GM19043 (cell line): Measurements from ENCODE around the gene JMJD8.
A peak's percentile ranks its signal among the peaks of the same experiment; 100 is the strongest.

Experiments used
- ATAC-seq: cut with Tn5 transposase; IDR thresholded peaks from one replicate; pipeline ENCODE4 v1.9.1; 2021; ENCODE audit warnings: low read depth; ENCODE audit not compliant: unreplicated experiment

The JMJD8 gene

DNA sequence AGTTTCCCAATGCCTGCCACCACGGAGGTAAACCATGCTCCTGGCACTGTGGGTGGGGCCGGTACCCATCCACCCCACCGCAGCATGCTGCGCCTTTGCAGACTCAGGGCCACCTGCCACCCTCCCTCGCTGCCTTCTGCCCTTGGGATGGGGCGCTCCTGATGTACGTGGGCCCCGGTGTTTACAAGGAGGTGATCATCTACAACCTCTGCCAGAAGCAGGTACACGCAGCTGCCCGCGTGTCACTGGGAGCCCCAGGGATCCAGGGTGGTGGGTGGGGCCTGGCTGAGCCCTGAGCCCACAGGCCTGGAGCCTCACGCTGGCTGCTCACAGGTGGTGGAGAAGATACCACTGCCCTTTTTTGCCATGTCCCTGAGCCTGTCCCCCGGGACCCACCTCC, 17.6 kb downstream of the JMJD8 start:
- ATAC-seq: no peak

DNA sequence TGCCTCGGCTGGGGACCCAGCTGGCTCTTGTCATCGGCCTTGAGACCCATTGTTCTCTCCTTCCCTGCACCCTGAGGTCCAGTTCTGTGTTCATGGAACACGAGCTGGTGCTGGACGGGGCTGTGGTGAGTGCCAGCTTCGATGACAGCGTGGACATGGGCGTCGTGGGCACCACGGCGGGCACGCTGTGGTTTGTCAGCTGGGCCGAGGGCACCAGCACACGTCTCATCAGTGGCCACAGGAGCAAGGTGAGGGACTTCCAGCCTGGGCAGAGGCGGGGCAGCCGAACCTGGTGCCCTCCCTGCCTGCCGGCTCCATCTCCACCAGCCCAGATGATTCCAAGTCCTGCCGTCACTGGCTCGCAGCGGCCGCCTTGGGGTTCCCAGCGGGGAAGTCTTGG, 21.5 kb downstream of the JMJD8 start:
- ATAC-seq: no peak

DNA sequence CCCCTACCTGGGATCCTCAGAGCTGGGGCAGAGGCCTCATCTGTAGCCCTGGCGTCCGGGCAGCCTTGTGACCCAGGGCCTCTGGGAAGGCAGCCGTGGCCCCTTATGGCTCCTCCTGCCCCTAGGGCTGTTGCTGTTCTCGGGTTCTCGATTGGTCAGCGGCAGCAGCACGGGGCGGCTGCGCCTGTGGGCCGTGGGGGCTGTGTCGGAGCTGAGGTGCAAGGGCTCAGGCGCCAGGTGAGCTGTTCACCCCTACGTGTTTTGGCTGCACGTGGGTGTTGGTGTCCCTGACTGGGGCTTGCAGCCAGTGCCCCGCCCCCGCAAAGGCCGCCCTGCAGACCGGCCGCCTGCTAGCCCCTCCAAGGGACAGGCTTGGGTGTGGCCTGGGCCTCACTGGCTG, 22.0 kb downstream of the JMJD8 start:
- no peak for ATAC-seq

DNA sequence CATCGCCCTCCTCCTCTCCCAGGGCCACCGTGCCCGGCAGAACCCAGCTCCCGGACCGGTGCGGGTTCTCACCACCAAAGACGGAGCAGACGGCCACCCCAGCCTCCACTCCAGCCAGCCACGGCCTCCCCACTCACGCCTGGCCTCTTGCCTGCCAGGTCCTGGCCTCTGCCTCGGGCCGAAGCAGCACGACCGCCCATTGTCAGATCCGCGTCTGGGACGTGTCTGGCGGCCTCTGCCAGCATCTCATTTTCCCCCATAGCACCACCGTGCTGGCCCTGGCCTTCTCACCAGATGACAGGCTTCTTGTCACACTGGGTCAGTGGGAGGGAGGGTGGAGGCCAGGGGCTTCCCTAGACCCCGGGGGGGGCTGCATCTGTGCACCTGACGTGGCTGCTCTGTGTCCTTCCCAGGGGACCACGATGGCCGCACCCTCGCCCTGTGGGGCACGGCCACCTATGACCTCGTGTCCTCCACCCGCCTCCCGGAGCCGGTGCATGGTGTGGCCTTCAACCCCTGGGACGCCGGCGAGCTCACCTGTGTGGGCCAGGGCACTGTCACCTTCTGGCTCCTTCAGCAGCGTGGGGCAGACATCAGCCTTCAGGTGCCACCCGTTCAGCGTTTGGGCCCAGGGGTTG, 22.8 kb downstream of the JMJD8 start:
- no peak for ATAC-seq

DNA sequence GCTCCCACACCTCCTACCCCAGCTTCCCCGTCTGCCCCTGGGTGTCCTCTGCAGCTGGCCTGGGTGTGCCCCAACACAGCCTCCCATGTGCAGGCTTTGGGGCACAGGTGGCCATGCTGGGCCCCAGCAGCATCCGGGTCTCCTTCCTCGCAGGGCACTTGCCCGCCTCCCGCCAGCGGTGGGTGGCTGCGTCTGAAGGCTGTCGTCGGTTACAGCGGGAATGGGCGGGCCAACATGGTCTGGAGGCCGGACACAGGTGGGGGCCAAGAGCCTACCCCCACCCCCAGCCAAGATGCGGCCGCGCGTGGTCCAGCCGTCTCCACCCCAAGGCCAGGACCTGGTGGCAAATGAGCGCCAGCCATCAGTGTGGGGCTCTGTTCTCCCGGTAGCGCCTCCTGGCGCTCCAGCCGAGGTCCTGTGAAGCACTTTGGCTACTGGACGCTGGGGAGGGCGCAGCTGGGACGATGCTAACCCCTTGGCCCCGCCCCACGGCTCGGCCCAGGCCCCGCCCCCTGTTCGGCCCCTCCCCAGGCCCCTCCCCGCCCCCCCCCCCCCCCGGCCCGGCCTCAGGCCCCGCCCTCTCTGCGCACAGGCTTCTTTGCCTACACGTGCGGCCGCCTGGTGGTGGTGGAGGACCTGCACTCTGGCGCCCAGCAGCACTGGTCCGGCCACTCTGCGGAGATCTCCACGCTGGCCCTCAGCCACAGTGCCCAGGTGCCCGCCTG, 23.5 kb downstream of the JMJD8 start:
- ATAC-seq: peak; percentile 57

DNA sequence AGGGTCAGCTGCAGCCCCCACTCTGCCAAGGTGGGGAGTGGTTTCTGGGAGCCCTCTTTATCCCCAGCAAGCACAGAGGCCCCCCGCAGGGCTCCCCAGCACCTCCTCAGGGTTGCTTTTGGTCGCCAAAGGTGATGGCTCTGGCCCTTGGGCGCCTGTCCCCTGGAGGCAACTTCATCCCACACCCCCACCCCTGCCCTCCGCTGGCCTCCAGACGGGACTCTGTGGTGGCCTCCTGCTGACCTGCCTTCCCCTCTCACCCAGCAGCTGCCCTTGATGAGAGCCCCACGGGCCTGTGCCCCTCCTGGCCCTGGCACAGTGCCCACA, 24.0 kb downstream of the JMJD8 start:
- no peak for ATAC-seq

DNA sequence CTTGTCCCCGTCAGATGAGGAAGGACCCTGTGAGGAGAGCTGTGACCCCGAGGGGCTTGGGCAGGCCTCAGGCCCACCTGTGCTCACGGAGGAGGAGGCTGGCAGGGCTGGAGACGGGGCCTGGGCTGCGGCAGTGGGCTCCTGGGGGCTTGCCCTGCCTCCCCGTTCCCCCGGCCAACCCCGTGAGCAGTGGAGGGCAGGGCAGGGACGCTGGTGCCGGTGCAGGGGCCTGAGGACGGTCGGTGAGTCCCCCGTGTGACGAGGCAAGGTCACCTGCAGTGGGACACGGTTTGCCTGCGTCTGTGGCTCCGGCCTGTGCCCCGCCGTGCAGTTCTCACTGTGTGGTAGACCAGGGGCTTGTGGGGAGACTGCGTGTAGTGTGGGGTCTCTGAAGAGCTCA, 24.5 kb downstream of the JMJD8 start:
- no peak for ATAC-seq

DNA sequence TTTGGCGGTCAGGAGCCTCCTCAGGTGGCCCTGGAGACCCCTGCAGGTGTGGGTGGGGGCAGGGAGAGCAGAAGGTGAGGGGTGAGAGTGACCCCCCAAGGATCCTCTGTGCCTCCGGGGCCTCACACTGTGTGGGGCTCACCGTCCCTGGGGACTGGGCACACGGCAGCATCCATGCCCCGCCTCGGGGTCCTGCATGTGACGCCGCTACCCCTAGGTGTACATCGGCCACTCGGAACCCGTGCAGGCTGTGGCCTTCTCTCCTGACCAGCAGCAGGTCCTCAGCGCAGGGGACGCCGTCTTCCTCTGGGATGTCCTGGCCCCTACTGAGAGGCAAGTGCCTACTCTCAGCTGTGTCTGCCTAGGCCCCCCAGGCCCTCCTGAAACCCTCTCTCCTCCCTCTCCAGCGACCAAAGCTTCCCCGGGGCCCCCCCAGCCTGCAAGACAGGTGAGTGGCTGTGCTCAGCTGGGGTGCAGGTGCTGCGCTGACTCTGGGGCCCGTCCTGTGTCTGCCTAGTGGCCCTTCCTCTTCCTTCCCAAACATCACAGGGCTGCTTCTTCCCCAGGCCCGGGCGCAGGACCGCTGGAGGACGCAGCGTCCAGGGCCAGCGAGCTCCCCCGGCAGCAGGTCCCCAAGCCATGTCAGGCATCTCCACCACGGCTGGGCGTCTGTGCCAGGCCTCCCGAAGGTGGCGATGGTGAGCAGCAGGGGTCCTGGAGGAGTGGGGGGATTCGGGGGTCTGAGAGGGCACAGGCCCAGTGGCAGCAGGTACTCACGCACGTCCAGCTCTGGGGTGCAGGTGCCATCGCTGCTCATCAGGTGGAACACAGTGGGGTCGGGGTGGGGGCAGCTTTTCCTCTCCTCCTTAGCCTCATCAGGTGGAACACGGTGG, 25.2 kb downstream of the JMJD8 start:
- ATAC-seq: no peak

DNA sequence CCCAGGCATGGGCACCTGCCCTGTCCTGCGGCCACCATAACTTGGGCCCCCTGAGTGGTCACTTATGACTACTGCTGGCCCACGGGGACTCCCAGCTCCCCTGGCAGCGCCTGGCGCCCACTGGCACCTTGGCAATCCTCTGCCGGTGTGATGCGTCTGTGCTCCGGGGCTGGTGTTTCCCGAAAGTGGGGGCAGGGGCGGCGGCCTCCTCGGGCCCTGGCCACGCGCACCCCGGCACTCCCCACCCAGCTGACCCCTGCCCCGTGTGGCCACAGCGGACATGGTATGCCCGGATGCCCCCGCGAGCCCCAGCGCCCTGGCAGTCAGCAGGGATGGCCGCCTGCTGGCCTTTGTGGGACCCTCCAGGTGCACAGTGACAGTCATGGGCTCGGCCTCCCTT, 26.6 kb downstream of the JMJD8 start:
- no peak for ATAC-seq

DNA sequence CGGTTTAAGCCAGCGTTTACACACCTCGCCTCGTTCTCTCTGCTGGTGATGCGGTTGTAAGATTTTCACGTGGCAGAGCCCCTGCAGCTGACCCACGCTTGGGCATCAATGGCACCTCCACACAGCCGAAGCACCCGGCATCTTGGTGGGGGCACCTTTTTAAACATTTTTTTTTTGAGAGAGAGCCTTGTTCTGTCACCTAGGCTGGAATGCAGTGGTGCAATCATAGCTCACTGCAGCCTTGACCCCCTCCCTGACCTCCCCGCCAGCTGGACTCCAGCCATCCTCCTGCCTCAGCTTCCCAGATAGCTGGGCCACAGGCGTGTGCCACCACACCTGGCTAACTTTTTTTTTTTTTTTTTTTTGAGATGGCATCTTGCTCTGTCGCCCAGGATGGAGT, 30.1 kb downstream of the JMJD8 start:
- ATAC-seq: no peak

DNA sequence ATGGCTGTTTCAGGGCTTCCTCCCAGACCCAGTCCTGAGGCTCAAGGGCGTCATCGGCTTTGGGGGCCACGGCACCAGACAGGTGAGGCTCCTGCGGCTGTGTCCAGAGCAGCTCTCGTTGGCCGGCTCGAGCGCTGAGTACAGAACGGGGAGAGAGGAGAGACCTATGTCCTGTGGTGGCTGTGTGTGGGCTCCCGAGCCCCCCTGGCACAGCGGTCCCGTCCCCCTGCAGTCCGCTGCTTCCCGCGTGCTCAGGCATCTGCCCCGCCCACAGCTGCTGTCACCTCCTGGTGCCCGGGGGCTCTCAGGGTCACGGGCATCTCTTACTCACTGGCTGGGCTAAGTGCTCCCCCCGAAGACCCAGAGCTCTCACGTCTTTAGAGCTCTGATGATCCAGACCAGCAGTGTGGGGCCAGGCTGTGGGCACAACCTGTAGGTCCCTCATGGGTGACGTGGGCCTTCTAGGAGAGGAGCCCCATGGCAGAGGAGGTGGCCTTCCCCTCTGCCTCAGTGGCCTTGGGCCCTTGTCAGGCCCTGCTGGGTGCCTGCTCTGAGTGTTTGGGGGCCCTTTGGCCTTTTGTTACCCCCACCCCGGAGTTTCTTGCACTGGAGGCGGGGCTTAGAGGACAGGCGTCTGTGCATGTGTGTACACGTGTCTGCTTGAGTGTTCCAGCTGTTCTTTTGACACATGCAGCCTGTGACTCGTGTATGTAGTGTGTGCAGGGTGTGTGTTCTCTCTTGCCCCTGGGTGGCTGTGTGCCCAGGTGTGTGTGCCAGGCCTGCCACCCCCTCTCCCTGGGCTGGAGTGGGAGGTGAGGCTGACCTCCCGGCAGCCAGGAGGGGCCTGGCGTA, 31.5 kb downstream of the JMJD8 start:
- no peak for ATAC-seq

DNA sequence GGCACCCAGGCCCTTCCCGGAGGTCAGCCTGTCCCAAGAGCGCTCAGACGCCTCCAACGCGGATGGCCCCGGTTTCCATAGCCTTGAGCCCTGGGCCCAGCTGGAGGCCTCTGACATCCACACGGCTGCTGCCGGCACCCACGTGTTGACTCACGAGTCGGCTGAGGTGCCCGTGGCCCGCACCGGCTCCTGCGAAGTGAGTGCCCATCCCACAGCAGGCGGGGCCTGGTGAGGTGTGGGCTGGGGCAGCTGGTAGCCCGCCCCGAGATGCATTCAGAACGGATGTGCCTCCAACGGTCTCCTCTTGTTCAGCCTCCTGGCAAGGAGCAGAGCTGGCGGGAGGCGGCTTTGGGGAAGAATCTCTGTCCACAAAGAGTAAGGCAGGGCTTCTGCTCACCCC, 32.3 kb downstream of the JMJD8 start:
- no peak for ATAC-seq

DNA sequence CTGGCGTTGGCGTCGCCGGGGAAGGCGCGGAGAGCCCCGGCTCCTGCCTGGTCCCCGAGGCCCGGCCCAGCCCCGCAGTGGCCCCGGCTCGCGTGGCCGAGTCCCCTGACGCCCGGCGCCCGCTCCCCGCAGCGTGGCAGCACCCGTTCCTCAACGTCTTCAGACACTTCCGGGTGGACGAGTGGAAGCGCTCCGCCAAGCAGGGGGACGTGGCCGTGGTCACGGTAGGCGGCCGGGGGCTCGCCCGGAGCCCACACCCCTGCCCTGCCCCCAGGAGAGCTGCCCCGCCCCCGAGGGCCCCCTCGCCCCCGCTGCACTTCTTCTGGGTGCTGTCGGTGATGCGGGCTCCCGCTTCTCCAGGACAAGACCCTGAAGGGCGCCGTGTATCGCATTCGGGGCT, 34.5 kb downstream of the JMJD8 start:
- ATAC-seq: no peak

DNA sequence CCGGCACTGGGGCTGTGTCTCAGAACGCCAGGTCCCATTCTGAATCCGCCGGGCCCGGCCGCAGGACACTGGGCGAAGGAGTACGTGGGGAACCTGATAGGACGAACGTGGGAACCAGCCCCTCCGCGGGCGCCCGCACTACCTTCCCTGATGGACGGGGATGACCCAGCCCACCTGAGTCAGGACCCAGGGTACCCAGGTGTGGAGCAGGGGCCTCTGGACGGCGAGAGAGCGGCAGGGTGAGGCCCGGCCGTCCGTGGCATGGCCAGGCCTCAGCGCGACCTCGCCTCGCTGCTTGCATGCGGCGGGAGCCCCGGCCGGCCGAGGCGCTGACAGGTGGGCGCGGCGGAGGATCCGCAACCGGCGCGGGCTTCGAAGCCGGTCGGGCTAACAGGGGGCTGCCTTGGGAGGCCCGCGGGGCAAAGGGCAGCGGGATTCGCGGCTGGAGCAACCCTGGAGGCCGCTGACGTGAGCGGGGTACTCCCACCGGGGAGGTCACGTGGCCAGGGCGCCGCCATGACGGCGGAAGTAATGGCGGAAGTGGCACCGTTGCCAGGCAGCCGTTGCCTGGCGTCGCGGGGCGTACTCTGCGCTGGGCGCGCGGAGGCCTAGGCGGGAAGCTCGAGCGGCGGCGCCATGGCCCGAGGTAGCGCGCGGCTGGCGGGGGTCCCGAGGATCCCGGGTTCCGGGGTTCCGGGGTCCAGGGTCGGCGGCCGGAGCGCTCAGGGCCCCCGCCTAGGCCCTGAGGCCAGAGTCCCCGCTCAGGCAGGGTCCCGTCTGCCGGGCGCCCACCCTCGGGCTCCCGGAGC, 35.1 kb downstream of the JMJD8 start, which contains the start of gene WDR90:
WDR90 (plus strand) TSS at position 585 of the 809 bp plus-strand sequence; CDS start at position 637, 52 bp downstream.
- ATAC-seq: peak; percentile 90

DNA sequence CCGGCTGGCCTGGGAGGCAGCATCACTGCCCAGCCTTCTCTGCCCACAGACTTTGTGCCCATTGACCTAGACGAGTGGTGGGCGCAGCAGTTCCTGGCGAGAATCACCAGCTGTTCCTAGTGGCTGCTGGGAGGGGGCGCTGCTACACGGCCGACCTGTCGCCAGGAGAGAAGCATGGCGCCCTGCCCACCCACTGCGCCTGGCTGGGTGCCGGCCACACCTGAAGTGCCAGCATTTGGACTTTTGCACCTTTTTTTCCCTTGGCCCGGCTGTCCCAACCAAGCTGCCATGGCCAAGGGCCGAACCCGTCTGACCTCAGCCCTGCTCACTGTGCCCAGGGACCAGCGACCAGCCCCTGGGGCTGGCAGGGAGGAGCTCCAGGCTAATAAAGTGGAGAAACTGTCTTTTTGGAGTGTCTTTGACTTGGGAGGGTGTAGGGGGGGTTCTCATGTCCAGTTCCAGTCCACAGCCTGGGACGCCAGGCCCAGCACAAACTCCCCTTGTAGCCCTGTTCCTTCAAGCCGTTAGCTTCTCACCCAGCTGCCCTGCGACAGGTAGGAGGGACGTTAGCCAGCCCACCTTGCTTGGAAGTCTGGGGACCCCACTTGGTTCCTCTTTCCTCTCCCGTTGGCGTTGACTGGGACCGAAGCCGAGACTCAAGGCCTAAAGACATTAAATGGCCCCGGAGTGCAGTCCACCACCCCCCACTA, 35.9 kb downstream of the JMJD8 start:
- ATAC-seq: no peak

DNA sequence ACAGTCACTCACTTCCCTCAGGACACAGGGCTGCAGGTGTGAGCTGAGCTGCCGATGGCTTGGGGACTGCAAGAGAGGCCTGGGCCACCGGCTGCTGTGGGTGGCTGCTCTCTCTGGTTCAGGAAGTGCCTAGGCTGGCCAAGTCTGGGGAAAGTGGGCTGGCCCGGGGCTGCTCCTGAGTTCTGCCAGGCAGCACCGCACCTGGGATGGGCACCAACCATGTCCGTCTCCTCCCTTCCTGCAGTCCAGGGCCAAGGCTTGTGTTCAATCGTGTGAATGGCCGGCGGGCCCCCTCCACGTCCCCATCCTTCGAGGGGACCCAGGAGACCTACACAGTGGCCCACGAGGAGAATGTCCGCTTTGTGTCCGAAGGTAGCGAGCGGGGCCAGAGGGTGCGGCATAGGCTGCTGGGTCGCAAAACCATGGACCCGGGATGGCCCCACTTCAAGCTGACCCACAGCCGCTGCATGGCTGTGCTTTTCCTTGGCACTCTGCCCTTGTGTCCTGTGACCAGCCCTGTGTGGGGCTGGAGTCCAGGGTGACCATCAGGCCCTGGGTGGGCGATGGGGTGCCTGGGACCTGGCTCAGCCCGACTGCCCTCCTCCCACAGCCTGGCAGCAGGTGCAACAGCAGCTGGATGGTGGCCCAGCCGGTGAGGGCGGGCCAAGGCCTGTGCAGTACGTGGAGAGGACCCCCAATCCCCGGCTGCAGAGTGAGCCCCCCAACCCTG, 36.8 kb downstream of the JMJD8 start:
- no peak for ATAC-seq

DNA sequence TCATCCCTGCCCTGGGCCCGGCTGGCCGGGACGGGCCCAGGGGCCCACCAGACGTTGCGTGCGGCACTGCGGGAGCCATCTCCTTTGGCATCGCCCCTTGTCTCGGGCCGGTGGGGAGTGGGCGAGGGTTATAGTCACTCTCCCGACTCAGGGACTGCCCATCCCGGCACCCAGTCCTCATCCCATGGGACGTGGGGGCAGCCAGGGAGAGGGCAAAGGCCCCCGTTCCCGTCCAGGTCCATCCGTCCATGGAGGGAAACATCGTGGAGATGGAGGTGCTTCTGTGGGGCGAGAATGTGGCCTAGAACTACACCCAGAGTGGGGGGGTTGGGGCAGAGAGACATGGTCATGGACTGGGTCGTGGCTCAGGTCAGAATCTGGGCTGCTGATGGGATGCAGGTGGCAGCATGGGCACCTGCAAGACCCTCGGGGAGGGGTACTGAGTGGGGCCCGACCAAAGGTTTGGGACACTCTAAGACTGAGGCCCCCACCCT, 37.4 kb downstream of the JMJD8 start:
- ATAC-seq: no peak
